ENCODE measurements around the gene ITGA3. TPM values are rescaled to one million over a fixed set of nuclear protein-coding genes. Genes with fewer than 3 reads are reported as not detected.
A peak's percentile ranks its signal among the peaks of the same experiment; 100 is the strongest.

Gene ITGA3
- total and polyA plus RNA-seq, 10 donors = 5.5 to 52.3 (median 32.8) TPM

- no peak for DNase-seq
- no peaks in the 10 kb centered on the region for H3K36me3 ChIP-seq
- H3K27ac ChIP-seq = no peak overlapping the region
- no peak for TF ChIP-seq POLR2AphosphoS5 (IDR thresholded peaks at IDR 0.05)
- TF ChIP-seq POLR2A (IDR thresholded peaks at IDR 0.05) = no peak
- no peak for TF ChIP-seq CTCF (IDR thresholded peaks at IDR 0.05 in 8 of 11, conservative IDR thresholded peaks at IDR 0.05 in 3 of 11)
- H3K27me3 ChIP-seq (replicated peaks in 1 of 7) = peaks cover 0 to 36% (median 22%) of the 10 kb centered on the region in 7 donors
- peaks cover 19 to 47% (median 38%) of the 10 kb centered on the region in 6 donors for H3K4me1 ChIP-seq
- H3K9me3 ChIP-seq = no peaks in the 10 kb centered on the region
- WGBS, 5 donors = 92 to 98% (median 92%) methylated on average over 4 of the region's 4 CpGs
- intact Hi-C loops (cut with DNase I; ENCODE audit: low total_unique reads) = no loop called here
- H3K4me3 ChIP-seq = no peak overlapping the region
These were observed 69.6 kb downstream of the ITGA3 start for GRCh38 chr17:50125420-50125997.

- Histone ChIP-seq H3K4me3 (no peak overlapping the region), H3K27ac (no peak overlapping the region), H3K27me3 (replicated peaks in 1 of 7) (peaks cover 0 to 41% (median 22%) of the 10 kb centered on the region in 7 donors), H3K9me3 (no peaks in the 10 kb centered on the region), H3K36me3 (peaks cover 0 to 7% (median under 1%) of the 10 kb centered on the region in 6 donors), H3K4me1 (peaks cover 19 to 58% (median 46%) of the 10 kb centered on the region in 6 donors)
- DNase-seq = no peak
- no peak for TF ChIP-seq CTCF (IDR thresholded peaks at IDR 0.05 in 8 of 11, conservative IDR thresholded peaks at IDR 0.05 in 3 of 11)
- TF ChIP-seq POLR2AphosphoS5 (IDR thresholded peaks at IDR 0.05) = no peak
- no peak for TF ChIP-seq POLR2A (IDR thresholded peaks at IDR 0.05)
- intact Hi-C loops (cut with DNase I; ENCODE audit: low total_unique reads) = no loop called here
- WGBS, 5 donors = 21 to 36% (median 29%) methylated on average over 6 of the region's 6 CpGs
These were observed 71.9 kb downstream of the ITGA3 start for GRCh38 chr17:50127697-50128361.

DNA sequence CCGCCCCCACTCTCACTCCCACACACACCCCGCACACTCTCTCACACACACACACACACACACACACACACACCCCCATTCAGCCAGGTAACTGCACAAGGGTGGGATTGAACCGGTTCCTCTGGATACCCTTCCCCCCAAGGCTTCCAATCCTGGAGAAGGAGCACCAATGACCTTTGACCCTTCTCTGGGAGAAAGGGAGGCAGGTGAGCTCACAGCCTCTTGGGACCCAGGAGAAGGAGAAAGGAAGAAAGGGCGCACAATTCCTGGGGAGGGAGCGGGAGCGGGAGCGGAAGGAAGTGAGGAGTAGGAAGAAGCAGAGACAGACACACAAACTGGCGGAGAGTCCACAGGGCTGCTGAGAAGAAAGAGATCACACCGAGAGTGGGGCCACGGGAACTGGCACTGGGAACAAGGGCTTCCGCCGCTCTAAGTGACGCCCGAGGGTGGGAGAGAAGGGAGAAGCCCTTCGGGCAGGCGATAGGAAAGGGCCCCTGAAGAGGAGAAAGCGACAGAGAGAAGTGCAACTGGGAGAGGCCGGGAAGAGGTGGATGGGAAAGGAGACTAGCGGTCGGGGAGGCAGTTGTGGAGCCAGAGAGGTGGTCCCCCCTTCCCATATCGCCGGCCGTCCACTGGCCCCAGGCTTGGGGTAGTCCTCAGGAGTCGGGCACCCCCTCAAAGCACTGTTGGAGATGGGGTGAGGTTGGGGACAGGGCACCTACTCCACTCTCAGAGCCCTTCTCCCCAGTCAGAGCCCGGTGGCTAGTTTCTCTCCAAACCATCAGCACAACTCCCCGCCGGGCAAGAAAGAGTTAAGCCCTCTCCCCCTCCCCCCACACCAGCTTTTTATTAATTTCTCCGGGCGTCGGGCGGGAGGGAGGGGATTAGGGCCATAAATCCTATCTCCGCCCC, 72.8 kb downstream of the ITGA3 start:
- Histone ChIP-seq H3K9me3 (no peaks in the 10 kb centered on the region), H3K4me1 (peaks cover 19 to 64% (median 41%) of the 10 kb centered on the region in 6 donors), H3K4me3 (peak overlapping the region in 7 of 8 donors; percentile 37 to 72 (median 47)), H3K36me3 (peaks cover 0 to 16% (median 4%) of the 10 kb centered on the region in 6 donors), H3K27ac (peak overlapping the region in 3 of 8 donors; percentile 21 to 53 (median 36)), H3K27me3 (replicated peaks in 1 of 7) (peaks cover 0 to 41% (median 22%) of the 10 kb centered on the region in 7 donors)
- WGBS, 5 donors = 9 to 12% (median 10%) methylated on average over 31 to 32 of the region's 32 CpGs
- DNase-seq = no peak
- intact Hi-C loops (cut with DNase I; ENCODE audit: low total_unique reads) = no loop called here
- TF ChIP-seq POLR2A (IDR thresholded peaks at IDR 0.05) (no peak), POLR2AphosphoS5 (IDR thresholded peaks at IDR 0.05) (no peak), CTCF (IDR thresholded peaks at IDR 0.05 in 8 of 11, conservative IDR thresholded peaks at IDR 0.05 in 3 of 11) (no peak)

All from spleen (tissue), 11 donors.